ENCODE results near the gene NUF2.

The NUF2 gene

DNA sequence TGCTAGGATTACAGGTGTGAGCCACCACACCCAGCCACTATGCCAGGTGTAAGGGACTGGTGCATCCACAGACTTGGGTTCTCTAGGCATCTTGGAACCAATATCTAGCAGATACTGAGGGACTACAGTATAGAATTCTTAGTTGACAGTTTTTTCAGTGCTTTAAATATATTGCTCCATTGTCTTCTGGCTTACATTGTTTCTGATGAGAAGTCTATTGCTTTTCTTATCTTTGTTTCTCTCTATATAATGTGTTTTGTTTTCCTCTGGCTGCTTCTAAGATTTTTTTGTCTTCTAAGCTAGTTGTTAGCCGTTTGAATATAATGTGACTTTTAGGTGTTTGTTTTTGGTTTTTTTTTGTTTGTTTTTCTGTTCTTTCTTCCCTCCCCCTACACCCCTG lies 13.5 kb downstream of the NUF2 start:
- no peak for TF ChIP-seq GLIS3 (CRISPR knock-in tag; IDR thresholded peaks at IDR 0.05)
- ATAC-seq: no peak

DNA sequence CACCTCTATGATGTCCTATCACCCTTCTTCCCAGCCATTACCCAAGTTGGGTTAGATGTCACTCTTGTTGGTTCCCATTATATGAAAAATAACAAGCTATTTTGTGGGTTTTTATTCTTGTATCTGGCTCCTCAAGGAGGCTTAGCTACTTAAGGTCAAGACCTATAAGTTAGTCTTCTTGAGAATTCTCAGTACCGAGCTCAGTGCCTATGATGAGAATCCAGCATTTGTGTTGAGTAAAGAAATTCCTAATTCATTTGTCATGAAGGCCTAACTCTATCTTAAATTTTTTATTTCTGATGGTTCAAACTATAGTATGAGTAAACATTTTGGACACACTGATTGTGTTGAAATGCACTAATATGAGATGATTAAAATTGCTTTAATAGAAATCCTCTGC lies 15.9 kb downstream of the NUF2 start:
- ATAC-seq: no peak

DNA sequence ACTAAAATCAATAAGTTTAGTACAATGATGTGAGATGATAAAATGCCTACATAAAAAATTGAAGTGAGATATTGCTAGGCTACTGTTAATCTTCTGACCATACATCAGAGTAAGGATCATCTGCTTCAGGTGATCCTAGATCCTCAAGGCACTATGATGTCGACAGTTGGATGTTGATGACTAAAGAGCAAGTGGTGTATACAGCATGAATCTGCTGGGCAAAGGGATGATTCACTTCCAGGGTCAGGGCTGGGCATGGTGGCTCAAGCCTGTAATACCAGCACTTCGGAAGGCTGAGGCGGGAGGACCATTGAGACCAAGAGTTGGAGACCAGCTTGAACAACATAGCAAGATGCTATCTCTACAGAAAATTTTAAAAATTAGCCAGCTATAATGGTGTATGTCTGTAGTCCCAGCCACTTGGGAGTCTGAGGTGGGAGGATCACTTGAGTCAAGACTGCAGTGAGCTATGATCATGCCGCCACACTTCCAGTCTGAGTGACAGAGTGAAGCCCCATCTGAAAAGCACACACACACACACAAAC lies 24.6 kb downstream of the NUF2 start:
- no peak for TF ChIP-seq ZNF565 (CRISPR knock-in tag; conservative IDR thresholded peaks at IDR 0.05; ENCODE audit: low read depth)
- no peak for TF ChIP-seq CSDC2 (CRISPR knock-in tag; IDR thresholded peaks at IDR 0.05)
- 0 out of 2 replicates have a peak, but pooled peaks have one; percentile 14 for TF ChIP-seq OSR1 (CRISPR knock-in tag; IDR thresholded peaks at IDR 0.05)
- TF ChIP-seq, protein P1, sequence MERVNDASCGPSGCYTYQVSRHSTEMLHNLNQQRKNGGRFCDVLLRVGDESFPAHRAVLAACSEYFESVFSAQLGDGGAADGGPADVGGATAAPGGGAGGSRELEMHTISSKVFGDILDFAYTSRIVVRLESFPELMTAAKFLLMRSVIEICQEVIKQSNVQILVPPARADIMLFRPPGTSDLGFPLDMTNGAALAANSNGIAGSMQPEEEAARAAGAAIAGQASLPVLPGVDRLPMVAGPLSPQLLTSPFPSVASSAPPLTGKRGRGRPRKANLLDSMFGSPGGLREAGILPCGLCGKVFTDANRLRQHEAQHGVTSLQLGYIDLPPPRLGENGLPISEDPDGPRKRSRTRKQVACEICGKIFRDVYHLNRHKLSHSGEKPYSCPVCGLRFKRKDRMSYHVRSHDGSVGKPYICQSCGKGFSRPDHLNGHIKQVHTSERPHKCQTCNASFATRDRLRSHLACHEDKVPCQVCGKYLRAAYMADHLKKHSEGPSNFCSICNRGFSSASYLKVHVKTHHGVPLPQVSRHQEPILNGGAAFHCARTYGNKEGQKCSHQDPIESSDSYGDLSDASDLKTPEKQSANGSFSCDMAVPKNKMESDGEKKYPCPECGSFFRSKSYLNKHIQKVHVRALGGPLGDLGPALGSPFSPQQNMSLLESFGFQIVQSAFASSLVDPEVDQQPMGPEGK (CRISPR knock-in tag; IDR thresholded peaks at IDR 0.05; ENCODE audit: borderline replicate concordance): no peak
- ATAC-seq: peak; percentile 39; the same call in 1 of the 3 replicates

More for the DNA sequence above, 15.9 kb downstream of the NUF2 start:
- TF ChIP-seq GLIS3 (CRISPR knock-in tag; IDR thresholded peaks at IDR 0.05): no peak
- no peak for TF ChIP-seq OSR1 (CRISPR knock-in tag; IDR thresholded peaks at IDR 0.05)
- TF ChIP-seq, protein P2, sequence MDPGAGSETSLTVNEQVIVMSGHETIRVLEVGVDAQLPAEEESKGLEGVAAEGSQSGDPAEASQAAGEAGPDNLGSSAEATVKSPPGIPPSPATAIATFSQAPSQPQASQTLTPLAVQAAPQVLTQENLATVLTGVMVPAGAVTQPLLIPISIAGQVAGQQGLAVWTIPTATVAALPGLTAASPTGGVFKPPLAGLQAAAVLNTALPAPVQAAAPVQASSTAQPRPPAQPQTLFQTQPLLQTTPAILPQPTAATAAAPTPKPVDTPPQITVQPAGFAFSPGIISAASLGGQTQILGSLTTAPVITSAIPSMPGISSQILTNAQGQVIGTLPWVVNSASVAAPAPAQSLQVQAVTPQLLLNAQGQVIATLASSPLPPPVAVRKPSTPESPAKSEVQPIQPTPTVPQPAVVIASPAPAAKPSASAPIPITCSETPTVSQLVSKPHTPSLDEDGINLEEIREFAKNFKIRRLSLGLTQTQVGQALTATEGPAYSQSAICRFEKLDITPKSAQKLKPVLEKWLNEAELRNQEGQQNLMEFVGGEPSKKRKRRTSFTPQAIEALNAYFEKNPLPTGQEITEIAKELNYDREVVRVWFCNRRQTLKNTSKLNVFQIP (CRISPR knock-in tag; IDR thresholded peaks at IDR 0.05; ENCODE audit: borderline replicate concordance, low read depth): no peak
- TF ChIP-seq ZNF8 (CRISPR knock-in tag; IDR thresholded peaks at IDR 0.05): no peak
- no peak for TF ChIP-seq ZFP30 (CRISPR knock-in tag; IDR thresholded peaks at IDR 0.05)
- TF ChIP-seq ZC3H10 (CRISPR knock-in tag; IDR thresholded peaks at IDR 0.05): no peak
- TF ChIP-seq SNAI2 (CRISPR knock-in tag; IDR thresholded peaks at IDR 0.05): no peak
- no peak for TF ChIP-seq ARNTL (CRISPR knock-in tag; IDR thresholded peaks at IDR 0.05; ENCODE audit: borderline replicate concordance, low read depth)
- TF ChIP-seq PPARA (CRISPR knock-in tag; IDR thresholded peaks at IDR 0.05; ENCODE audit: borderline replicate concordance): no peak
- TF ChIP-seq ESRRG (CRISPR knock-in tag; IDR thresholded peaks at IDR 0.05): no peak
- no peak for TF ChIP-seq CSDC2 (CRISPR knock-in tag; IDR thresholded peaks at IDR 0.05)
- TF ChIP-seq, protein P1 (CRISPR knock-in tag; IDR thresholded peaks at IDR 0.05; ENCODE audit: borderline replicate concordance): no peak

DNA sequence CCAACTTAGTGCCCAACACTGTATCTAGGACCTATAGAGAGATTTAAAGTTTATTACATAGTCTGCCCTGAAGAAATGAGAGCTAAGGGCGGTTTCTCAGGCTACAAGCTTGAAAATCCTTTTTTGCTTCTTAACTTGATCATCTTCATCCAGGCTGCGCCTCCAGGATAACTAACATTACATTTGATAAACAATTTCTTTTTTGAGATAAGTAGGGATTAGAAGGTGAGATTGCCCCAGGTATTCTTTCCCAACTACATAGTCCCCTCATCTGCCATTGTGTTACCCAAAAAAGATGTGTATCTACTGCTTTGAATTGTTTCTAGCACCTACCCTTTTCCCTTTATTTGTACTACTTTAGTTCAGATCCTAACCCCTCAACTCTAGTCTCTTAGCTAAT lies 25.4 kb downstream of the NUF2 start:
- ATAC-seq: no peak
- TF ChIP-seq ZFP30 (CRISPR knock-in tag; IDR thresholded peaks at IDR 0.05): no peak
- TF ChIP-seq OSR1 (CRISPR knock-in tag; IDR thresholded peaks at IDR 0.05): no peak
- TF ChIP-seq, protein P1 (CRISPR knock-in tag; IDR thresholded peaks at IDR 0.05; ENCODE audit: borderline replicate concordance): no peak
- TF ChIP-seq, protein P2 (CRISPR knock-in tag; IDR thresholded peaks at IDR 0.05; ENCODE audit: borderline replicate concordance, low read depth): no peak
- no peak for TF ChIP-seq CSDC2 (CRISPR knock-in tag; IDR thresholded peaks at IDR 0.05)

DNA sequence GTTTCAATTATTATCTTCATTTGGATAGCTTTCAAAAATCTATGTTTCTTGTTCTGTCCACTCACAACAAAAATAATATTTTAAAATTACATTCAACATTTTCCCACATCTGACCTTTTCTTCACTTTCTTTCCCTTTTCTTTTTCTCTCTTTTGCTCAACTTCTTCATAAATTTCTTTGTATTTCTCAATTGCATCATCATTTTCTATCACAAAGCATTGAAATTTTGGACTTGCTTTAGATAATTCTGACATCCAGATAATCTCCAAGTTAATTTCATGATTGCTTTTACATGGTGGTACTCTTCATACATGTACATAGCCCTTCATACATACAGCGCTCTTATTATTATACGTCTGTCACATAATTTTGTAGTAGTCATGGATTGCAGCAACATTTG lies 30.2 kb downstream of the NUF2 start:
- ATAC-seq: no peak
- TF ChIP-seq, protein P3, sequence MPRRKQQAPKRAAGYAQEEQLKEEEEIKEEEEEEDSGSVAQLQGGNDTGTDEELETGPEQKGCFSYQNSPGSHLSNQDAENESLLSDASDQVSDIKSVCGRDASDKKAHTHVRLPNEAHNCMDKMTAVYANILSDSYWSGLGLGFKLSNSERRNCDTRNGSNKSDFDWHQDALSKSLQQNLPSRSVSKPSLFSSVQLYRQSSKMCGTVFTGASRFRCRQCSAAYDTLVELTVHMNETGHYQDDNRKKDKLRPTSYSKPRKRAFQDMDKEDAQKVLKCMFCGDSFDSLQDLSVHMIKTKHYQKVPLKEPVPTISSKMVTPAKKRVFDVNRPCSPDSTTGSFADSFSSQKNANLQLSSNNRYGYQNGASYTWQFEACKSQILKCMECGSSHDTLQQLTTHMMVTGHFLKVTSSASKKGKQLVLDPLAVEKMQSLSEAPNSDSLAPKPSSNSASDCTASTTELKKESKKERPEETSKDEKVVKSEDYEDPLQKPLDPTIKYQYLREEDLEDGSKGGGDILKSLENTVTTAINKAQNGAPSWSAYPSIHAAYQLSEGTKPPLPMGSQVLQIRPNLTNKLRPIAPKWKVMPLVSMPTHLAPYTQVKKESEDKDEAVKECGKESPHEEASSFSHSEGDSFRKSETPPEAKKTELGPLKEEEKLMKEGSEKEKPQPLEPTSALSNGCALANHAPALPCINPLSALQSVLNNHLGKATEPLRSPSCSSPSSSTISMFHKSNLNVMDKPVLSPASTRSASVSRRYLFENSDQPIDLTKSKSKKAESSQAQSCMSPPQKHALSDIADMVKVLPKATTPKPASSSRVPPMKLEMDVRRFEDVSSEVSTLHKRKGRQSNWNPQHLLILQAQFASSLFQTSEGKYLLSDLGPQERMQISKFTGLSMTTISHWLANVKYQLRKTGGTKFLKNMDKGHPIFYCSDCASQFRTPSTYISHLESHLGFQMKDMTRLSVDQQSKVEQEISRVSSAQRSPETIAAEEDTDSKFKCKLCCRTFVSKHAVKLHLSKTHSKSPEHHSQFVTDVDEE (CRISPR knock-in tag; IDR thresholded peaks at IDR 0.05): no peak

All from SK-N-SH treated with all-trans-retinoic acid at 6 μM for 48 hours (cell line).